Activated gamma-delta T cell treated with Interleukin-2 at 50 U/mL for 16 hours (primary cell): ENCODE measurements around the gene PTPRD.
"Not testable (repeated sequence)": the region's sequence is repeated elsewhere in the genome, so short reads cannot be mapped to it uniquely, and the experiment has no call there.

Experiments used
- DNase-seq: peaks from one replicate; pipeline ENCODE4 v3.0.0-alpha.2; 2020

PTPRD gene

GRCh38 chr9:8732367-8733075, 1880.3 kb downstream of the PTPRD start:
- DNase-seq, result no peak

- DNase-seq, result no peak
These were observed 1882.2 kb downstream of the PTPRD start for GRCh38 chr9:8730618-8731017.

GRCh38 chr9:8728910-8729309, 1883.9 kb downstream of the PTPRD start:
- no peak for DNase-seq

- no peak for DNase-seq
These were observed 1885.6 kb downstream of the PTPRD start for GRCh38 chr9:8727191-8727590.

- DNase-seq, result no peak
These were observed 1886.1 kb downstream of the PTPRD start for GRCh38 chr9:8726692-8727091.

- DNase-seq, result no peak
These were observed 1887.2 kb downstream of the PTPRD start for GRCh38 chr9:8725635-8726034.

- no peak for DNase-seq
These were observed 1888.4 kb downstream of the PTPRD start for GRCh38 chr9:8724284-8725018.

- DNase-seq, result no peak
These were observed 1889.6 kb downstream of the PTPRD start for GRCh38 chr9:8723195-8723594.

GRCh38 chr9:8719833-8720486, 1892.8 kb downstream of the PTPRD start:
- no peak for DNase-seq

- no peak for DNase-seq
These were observed 1894.6 kb downstream of the PTPRD start for GRCh38 chr9:8718121-8718725.

GRCh38 chr9:8717146-8717545, 1895.7 kb downstream of the PTPRD start:
- no peak for DNase-seq

GRCh38 chr9:8715788-8716187, 1897.0 kb downstream of the PTPRD start:
- DNase-seq, result no peak

- no peak for DNase-seq
These were observed 1899.0 kb downstream of the PTPRD start for GRCh38 chr9:8713811-8714165.

GRCh38 chr9:8713149-8713810, 1899.5 kb downstream of the PTPRD start:
- DNase-seq, result no peak

- DNase-seq, result no peak
These were observed 1903.1 kb downstream of the PTPRD start for GRCh38 chr9:8709731-8710130.

GRCh38 chr9:8708728-8709127, 1904.1 kb downstream of the PTPRD start:
- DNase-seq, result no peak

GRCh38 chr9:8706998-8707397, 1905.8 kb downstream of the PTPRD start:
- no peak for DNase-seq

- no peak for DNase-seq
These were observed 1906.3 kb downstream of the PTPRD start for GRCh38 chr9:8706531-8706930.

GRCh38 chr9:8705861-8706260, 1906.9 kb downstream of the PTPRD start:
- DNase-seq, result no peak

GRCh38 chr9:8703904-8704303, 1908.9 kb downstream of the PTPRD start:
- DNase-seq, result no peak

- DNase-seq, result no peak
These were observed 1910.9 kb downstream of the PTPRD start for GRCh38 chr9:8701904-8702303.

GRCh38 chr9:8697565-8697964, 1915.2 kb downstream of the PTPRD start:
- not testable (repeated sequence) for DNase-seq

- no peak for DNase-seq
These were observed 1916.3 kb downstream of the PTPRD start for GRCh38 chr9:8696516-8696915.
